GM23338 (cell line): ENCODE measurements around the gene NLK. TPM values are rescaled to one million over a fixed set of nuclear protein-coding genes. Genes with fewer than 3 reads are reported as not detected.

ENCODE experiments used
- ATAC-seq: fragments of 200-7000 bp; cut with Tn5 transposase; 3 replicates; pipeline ENCODE4 v1.9.1; 2020
- DNase-seq: peaks from one replicate; pipeline ENCODE4 v3.0.0-alpha.2; 2015; ENCODE audit warnings: low spot score
- H2AFZ ChIP-seq: fragments of 200-600 bp; sonication (generic); 2 replicates; pipeline ENCODE4 v1.8.0; 2016; ENCODE audit warnings: antibody characterized with exemption, mild to moderate bottlenecking, moderate library complexity
- H3F3A ChIP-seq: fragments of 200-600 bp; sonication (generic); replicated peaks from 2 replicates; pipeline ENCODE4 v1.8.0; 2017; ENCODE audit warnings: antibody characterized with exemption, mixed run types, low read depth
- H3K27ac ChIP-seq: fragments of 200-600 bp; sonication (generic); 2 replicates; pipeline ENCODE4 v1.6.1; 2016; ENCODE audit warnings: low read depth
- H3K27me3 ChIP-seq: fragments of 200-600 bp; sonication (generic); 2 replicates; pipeline ENCODE4 v1.8.0; 2016; ENCODE audit warnings: mild to moderate bottlenecking, mixed run types, moderate library complexity; ENCODE audit not compliant: insufficient read depth
- H3K36me3 ChIP-seq: fragments of 200-600 bp; sonication (generic); 2 replicates; pipeline ENCODE4 v1.8.0; 2016; ENCODE audit warnings: mild to moderate bottlenecking; ENCODE audit not compliant: insufficient read depth
- H3K4me1 ChIP-seq: fragments of 200-600 bp; sonication (generic); 2 replicates; pipeline ENCODE4 v1.8.0; 2016; ENCODE audit warnings: mild to moderate bottlenecking, moderate library complexity; ENCODE audit not compliant: insufficient read depth
- H3K4me2 ChIP-seq: fragments of 200-600 bp; sonication (generic); 2 replicates; pipeline ENCODE4 v1.7.1; 2017; ENCODE audit warnings: mixed run types
- H3K4me3 ChIP-seq: fragments of 200-600 bp; sonication (generic); 2 replicates; pipeline ENCODE4 v1.6.1; 2016; ENCODE audit warnings: mixed run types
- H3K79me2 ChIP-seq: fragments of 200-600 bp; sonication (generic); replicated peaks from 2 replicates; pipeline ENCODE4 v1.8.0; 2017; ENCODE audit warnings: mild to moderate bottlenecking; ENCODE audit not compliant: insufficient read depth
- H3K9me2 ChIP-seq: fragments of 200-600 bp; sonication (generic); 2 replicates; pipeline ENCODE4 v1.8.0; 2017; ENCODE audit not compliant: insufficient read depth
- H4K20me1 ChIP-seq: fragments of 200-600 bp; sonication (generic); replicated peaks from 2 replicates; pipeline ENCODE4 v1.8.0; 2017; ENCODE audit warnings: mild to moderate bottlenecking; ENCODE audit not compliant: insufficient read depth
- H3K27ac Mint-ChIP-seq: 2 replicates; pipeline ENCODE4 v1.8.0; 2020; ENCODE audit warnings: inconsistent platforms, mild to moderate bottlenecking, moderate library complexity, mixed read lengths
- H3K27me3 Mint-ChIP-seq: 3 replicates; pipeline ENCODE4 v1.8.0; 2022; ENCODE audit warnings: low read depth, mild to moderate bottlenecking, moderate library complexity, mixed read lengths, inconsistent platforms; ENCODE audit not compliant: insufficient read depth, poor library complexity
- H3K36me3 Mint-ChIP-seq: 3 replicates; pipeline ENCODE4 v1.8.0; 2021; ENCODE audit warnings: low read depth, mild to moderate bottlenecking, inconsistent platforms, moderate library complexity, mixed read lengths
- H3K4me1 Mint-ChIP-seq: 3 replicates; pipeline ENCODE4 v1.8.0; 2020; ENCODE audit warnings: mild to moderate bottlenecking, inconsistent platforms, mixed read lengths
- H3K4me3 Mint-ChIP-seq: 3 replicates; pipeline ENCODE4 v1.8.0; 2021; ENCODE audit warnings: moderate library complexity, mild to moderate bottlenecking, inconsistent platforms, mixed read lengths
- H3K9me3 Mint-ChIP-seq: 3 replicates; pipeline ENCODE4 v1.8.0; 2020; ENCODE audit warnings: moderate library complexity, mild to moderate bottlenecking, inconsistent platforms, mixed read lengths
- EZH2 ChIP-seq: fragments of 200-600 bp; sonication (generic); IDR thresholded peaks from one replicate; pipeline ENCODE4 v1.8.0; 2017; ENCODE audit warnings: antibody characterized with exemption, mild to moderate bottlenecking, low read depth; ENCODE audit not compliant: unreplicated experiment
- EZH2phosphoT487 ChIP-seq: fragments of 200-600 bp; sonication (generic); IDR thresholded peaks from one replicate; pipeline ENCODE4 v1.8.1; 2018; ENCODE audit warnings: antibody characterized with exemption; ENCODE audit not compliant: unreplicated experiment
- NANOG ChIP-seq: IDR thresholded peaks from 2 replicates; pipeline ENCODE4 v1.6.1; 2016; ENCODE audit warnings: antibody characterized with exemption, borderline replicate concordance
- POLR2AphosphoS5 ChIP-seq: IDR thresholded peaks from 2 replicates; pipeline ENCODE4 v1.6.1; 2016; ENCODE audit warnings: antibody characterized with exemption, low read depth
- STAT1 ChIP-seq: IDR thresholded peaks from one replicate; pipeline ENCODE4 v1.6.1; 2016; ENCODE audit warnings: antibody characterized with exemption; ENCODE audit not compliant: unreplicated experiment
- ZNF114 ChIP-seq: fragments of 250-450 bp; sonication (Bioruptor Pico); IDR thresholded peaks from 2 replicates; pipeline ENCODE4 v1.5.0; 2020; ENCODE audit warnings: mild to moderate bottlenecking, moderate library complexity
- ZNF331 ChIP-seq: fragments of 250-450 bp; sonication (Bioruptor Pico); IDR thresholded peaks from 2 replicates; pipeline ENCODE4 v1.5.0; 2020; ENCODE audit warnings: low read depth, mild to moderate bottlenecking, moderate library complexity
- polyA plus RNA-seq: library from polyadenylated mRNA; unstranded; fragments of >200 nt; fragmentation: Nextera tagmentation; extraction: Ambion mirVana; gene quantifications from 2 replicates; pipeline ENCODE4 v1.2.1, GENCODE V29; 2016
- total RNA-seq: library from RNA; depleted of rRNA; stranded (reverse); fragments of >200 nt; shearing (Covaris generic); gene quantifications from 2 replicates; pipeline ENCODE4 v1.2.3, GENCODE V29; 2014
- TF ChIP-seq, protein P1 (sequence below): IDR thresholded peaks from 2 replicates; pipeline ENCODE4 v1.6.1; 2016; ENCODE audit warnings: antibody characterized with exemption
- TF ChIP-seq, protein P2 (sequence below): fragments of 250-450 bp; sonication (Bioruptor Pico); IDR thresholded peaks from 2 replicates; pipeline ENCODE4 v1.5.0; 2020; ENCODE audit warnings: mild to moderate bottlenecking, moderate library complexity
- TF ChIP-seq, protein P3 (sequence below), 2 experiments: fragments of 200-600 bp in 1 of 2; sonication (generic) in 1 of 2; conservative IDR thresholded peaks; 2 replicates each; pipeline versions ENCODE4 v1.5.1 to v1.6.1; 2016 to 2017; ENCODE audit warnings: antibody characterized with exemption in 2 of 2, low read depth in 2 of 2, mild to moderate bottlenecking in 2 of 2, moderate library complexity in 1 of 2
- TF ChIP-seq, protein P4 (sequence below): IDR thresholded peaks from one replicate; pipeline ENCODE4 v1.6.1; 2018; ENCODE audit warnings: antibody characterized with exemption; ENCODE audit not compliant: unreplicated experiment

NLK gene
- total and polyA plus RNA-seq, 2 experiments from 2014 or later, result 34.7 to 78.5 TPM

DNA sequence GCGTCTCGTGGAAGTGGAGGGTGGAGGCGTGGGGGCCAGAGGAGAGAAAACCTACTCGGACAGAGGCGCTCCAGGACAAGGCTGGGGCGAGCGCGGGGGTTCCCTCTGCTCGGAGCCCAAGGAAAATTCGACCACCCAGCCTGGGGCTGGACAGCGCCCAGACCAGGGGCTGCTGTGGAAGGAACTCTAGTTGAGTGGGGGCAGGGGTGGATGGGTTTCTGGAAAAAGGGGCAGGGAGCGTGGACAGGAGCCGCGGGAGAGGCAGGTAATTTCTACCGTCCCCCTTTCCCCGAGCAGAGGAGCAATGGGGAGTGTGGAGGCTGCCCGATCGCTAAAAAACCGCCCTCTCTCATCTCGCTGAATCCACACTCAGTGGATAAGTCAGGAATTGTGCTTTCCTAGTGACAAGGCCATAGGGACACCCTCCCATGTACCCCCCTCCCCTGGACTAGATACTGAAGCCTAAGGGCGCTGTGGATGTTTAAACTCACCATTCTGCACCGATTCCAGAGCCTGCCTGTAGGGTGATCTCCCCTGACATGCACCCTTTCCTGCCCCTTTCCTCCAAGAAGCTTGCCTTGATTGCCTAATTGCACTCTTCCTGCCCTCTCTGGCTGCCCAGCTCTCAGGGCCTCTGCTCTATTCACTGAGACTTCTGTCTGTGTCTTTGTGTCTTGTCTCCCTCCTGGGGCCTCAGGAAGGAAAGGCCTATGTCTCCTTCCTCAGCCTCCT, 185.8 kb downstream of the NLK start:
- Mint-ChIP-seq H3K27me3 (peaks cover 20% of the 10 kb centered on the region), H3K9me3 (peaks cover 5% of the 10 kb centered on the region; the same call in 2 of the 3 replicates), H3K4me1 (peaks cover 26% of the 10 kb centered on the region), H3K27ac (peak overlapping the region; percentile 99), H3K4me3 (peak overlapping the region; percentile 94), H3K36me3 (peaks cover 7% of the 10 kb centered on the region)
- Histone ChIP-seq H3K4me3 (peak overlapping the region; percentile 81), H3K4me2 (peak overlapping the region; percentile 88), H3K9me2 (no peaks in the 10 kb centered on the region), H3F3A (no peaks in the 10 kb centered on the region), H2AFZ (peak overlapping the region; percentile 96), H4K20me1 (no peaks in the 10 kb centered on the region), H3K36me3 (no peaks in the 10 kb centered on the region), H3K4me1 (peaks cover 13% of the 10 kb centered on the region; the same call in 1 of the 2 replicates), H3K79me2 (no peaks in the 10 kb centered on the region), H3K27ac (peak overlapping the region; percentile 95), H3K27me3 (no peaks in the 10 kb centered on the region)
- DNase-seq (peak; percentile 70), ATAC-seq (peak; percentile 62)
- TF ChIP-seq EZH2phosphoT487, result no peak
- no peak for TF ChIP-seq STAT1
- TF ChIP-seq ZNF114 (CRISPR knock-in tag), result no peak
- TF ChIP-seq, protein P1, sequence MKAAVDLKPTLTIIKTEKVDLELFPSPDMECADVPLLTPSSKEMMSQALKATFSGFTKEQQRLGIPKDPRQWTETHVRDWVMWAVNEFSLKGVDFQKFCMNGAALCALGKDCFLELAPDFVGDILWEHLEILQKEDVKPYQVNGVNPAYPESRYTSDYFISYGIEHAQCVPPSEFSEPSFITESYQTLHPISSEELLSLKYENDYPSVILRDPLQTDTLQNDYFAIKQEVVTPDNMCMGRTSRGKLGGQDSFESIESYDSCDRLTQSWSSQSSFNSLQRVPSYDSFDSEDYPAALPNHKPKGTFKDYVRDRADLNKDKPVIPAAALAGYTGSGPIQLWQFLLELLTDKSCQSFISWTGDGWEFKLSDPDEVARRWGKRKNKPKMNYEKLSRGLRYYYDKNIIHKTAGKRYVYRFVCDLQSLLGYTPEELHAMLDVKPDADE, result no peak
- TF ChIP-seq, protein P2, sequence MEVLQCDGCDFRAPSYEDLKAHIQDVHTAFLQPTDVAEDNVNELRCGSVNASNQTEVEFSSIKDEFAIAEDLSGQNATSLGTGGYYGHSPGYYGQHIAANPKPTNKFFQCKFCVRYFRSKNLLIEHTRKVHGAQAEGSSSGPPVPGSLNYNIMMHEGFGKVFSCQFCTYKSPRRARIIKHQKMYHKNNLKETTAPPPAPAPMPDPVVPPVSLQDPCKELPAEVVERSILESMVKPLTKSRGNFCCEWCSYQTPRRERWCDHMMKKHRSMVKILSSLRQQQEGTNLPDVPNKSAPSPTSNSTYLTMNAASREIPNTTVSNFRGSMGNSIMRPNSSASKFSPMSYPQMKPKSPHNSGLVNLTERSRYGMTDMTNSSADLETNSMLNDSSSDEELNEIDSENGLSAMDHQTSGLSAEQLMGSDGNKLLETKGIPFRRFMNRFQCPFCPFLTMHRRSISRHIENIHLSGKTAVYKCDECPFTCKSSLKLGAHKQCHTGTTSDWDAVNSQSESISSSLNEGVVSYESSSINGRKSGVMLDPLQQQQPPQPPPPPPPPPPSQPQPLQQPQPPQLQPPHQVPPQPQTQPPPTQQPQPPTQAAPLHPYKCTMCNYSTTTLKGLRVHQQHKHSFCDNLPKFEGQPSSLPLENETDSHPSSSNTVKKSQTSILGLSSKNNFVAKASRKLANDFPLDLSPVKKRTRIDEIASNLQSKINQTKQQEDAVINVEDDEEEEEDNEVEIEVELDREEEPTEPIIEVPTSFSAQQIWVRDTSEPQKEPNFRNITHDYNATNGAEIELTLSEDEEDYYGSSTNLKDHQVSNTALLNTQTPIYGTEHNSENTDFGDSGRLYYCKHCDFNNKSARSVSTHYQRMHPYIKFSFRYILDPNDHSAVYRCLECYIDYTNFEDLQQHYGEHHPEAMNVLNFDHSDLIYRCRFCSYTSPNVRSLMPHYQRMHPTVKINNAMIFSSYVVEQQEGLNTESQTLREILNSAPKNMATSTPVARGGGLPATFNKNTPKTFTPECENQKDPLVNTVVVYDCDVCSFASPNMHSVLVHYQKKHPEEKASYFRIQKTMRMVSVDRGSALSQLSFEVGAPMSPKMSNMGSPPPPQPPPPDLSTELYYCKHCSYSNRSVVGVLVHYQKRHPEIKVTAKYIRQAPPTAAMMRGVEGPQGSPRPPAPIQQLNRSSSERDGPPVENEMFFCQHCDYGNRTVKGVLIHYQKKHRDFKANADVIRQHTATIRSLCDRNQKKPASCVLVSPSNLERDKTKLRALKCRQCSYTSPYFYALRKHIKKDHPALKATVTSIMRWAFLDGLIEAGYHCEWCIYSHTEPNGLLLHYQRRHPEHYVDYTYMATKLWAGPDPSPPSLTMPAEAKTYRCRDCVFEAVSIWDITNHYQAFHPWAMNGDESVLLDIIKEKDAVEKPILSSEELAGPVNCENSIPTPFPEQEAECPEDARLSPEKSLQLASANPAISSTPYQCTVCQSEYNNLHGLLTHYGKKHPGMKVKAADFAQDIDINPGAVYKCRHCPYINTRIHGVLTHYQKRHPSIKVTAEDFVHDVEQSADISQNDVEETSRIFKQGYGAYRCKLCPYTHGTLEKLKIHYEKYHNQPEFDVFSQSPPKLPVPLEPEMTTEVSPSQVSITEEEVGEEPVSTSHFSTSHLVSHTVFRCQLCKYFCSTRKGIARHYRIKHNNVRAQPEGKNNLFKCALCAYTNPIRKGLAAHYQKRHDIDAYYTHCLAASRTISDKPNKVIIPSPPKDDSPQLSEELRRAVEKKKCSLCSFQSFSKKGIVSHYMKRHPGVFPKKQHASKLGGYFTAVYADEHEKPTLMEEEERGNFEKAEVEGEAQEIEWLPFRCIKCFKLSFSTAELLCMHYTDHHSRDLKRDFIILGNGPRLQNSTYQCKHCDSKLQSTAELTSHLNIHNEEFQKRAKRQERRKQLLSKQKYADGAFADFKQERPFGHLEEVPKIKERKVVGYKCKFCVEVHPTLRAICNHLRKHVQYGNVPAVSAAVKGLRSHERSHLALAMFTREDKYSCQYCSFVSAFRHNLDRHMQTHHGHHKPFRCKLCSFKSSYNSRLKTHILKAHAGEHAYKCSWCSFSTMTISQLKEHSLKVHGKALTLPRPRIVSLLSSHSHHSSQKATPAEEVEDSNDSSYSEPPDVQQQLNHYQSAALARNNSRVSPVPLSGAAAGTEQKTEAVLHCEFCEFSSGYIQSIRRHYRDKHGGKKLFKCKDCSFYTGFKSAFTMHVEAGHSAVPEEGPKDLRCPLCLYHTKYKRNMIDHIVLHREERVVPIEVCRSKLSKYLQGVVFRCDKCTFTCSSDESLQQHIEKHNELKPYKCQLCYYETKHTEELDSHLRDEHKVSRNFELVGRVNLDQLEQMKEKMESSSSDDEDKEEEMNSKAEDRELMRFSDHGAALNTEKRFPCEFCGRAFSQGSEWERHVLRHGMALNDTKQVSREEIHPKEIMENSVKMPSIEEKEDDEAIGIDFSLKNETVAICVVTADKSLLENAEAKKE (CRISPR knock-in tag), result no peak
- no peak for TF ChIP-seq EZH2
- TF ChIP-seq ZNF331, result no peak
- TF ChIP-seq NANOG, result no peak
- no peak for TF ChIP-seq POLR2AphosphoS5
- TF ChIP-seq, protein P3, sequence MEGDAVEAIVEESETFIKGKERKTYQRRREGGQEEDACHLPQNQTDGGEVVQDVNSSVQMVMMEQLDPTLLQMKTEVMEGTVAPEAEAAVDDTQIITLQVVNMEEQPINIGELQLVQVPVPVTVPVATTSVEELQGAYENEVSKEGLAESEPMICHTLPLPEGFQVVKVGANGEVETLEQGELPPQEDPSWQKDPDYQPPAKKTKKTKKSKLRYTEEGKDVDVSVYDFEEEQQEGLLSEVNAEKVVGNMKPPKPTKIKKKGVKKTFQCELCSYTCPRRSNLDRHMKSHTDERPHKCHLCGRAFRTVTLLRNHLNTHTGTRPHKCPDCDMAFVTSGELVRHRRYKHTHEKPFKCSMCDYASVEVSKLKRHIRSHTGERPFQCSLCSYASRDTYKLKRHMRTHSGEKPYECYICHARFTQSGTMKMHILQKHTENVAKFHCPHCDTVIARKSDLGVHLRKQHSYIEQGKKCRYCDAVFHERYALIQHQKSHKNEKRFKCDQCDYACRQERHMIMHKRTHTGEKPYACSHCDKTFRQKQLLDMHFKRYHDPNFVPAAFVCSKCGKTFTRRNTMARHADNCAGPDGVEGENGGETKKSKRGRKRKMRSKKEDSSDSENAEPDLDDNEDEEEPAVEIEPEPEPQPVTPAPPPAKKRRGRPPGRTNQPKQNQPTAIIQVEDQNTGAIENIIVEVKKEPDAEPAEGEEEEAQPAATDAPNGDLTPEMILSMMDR (conservative IDR thresholded peaks at IDR 0.05; ENCODE audit: low read depth in 2 of 2), result peak; percentile 28 to 50
- TF ChIP-seq, protein P4, sequence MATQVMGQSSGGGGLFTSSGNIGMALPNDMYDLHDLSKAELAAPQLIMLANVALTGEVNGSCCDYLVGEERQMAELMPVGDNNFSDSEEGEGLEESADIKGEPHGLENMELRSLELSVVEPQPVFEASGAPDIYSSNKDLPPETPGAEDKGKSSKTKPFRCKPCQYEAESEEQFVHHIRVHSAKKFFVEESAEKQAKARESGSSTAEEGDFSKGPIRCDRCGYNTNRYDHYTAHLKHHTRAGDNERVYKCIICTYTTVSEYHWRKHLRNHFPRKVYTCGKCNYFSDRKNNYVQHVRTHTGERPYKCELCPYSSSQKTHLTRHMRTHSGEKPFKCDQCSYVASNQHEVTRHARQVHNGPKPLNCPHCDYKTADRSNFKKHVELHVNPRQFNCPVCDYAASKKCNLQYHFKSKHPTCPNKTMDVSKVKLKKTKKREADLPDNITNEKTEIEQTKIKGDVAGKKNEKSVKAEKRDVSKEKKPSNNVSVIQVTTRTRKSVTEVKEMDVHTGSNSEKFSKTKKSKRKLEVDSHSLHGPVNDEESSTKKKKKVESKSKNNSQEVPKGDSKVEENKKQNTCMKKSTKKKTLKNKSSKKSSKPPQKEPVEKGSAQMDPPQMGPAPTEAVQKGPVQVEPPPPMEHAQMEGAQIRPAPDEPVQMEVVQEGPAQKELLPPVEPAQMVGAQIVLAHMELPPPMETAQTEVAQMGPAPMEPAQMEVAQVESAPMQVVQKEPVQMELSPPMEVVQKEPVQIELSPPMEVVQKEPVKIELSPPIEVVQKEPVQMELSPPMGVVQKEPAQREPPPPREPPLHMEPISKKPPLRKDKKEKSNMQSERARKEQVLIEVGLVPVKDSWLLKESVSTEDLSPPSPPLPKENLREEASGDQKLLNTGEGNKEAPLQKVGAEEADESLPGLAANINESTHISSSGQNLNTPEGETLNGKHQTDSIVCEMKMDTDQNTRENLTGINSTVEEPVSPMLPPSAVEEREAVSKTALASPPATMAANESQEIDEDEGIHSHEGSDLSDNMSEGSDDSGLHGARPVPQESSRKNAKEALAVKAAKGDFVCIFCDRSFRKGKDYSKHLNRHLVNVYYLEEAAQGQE, result peak; percentile 48
